Activated gamma-delta T cell treated with anti-CD3 and anti-CD28 coated beads, Interleukin-2, amount 50 U/mL, for 16 hours (primary cell): ENCODE results near the gene HEATR5B.
"Not testable (repeated sequence)": the region's sequence is repeated elsewhere in the genome, so short reads cannot be mapped to it uniquely, and the experiment has no call there.

Experiments used
- DNase-seq: peaks from one replicate; pipeline ENCODE4 v3.0.0-alpha.2; 2020; ENCODE audit warnings: low read depth

Gene HEATR5B

GRCh38 chr2:37061776-37062175 is 22.4 kb downstream of the HEATR5B start:
- DNase-seq = no peak

- no peak for DNase-seq
Measured at GRCh38 chr2:37061013-37061711, 23.0 kb downstream of the HEATR5B start.

GRCh38 chr2:37060446-37060845 is 23.7 kb downstream of the HEATR5B start:
- no peak for DNase-seq

GRCh38 chr2:37059841-37060240 is 24.3 kb downstream of the HEATR5B start:
- DNase-seq = no peak

- DNase-seq = no peak
Measured at GRCh38 chr2:37052600-37053332, 31.4 kb downstream of the HEATR5B start.

GRCh38 chr2:37039580-37039979 is 44.6 kb downstream of the HEATR5B start:
- no peak for DNase-seq

GRCh38 chr2:37037771-37038170 is 46.4 kb downstream of the HEATR5B start:
- no peak for DNase-seq

- no peak for DNase-seq
Measured at GRCh38 chr2:37029758-37030157, 54.4 kb downstream of the HEATR5B start.

GRCh38 chr2:37026050-37026449 is 58.1 kb downstream of the HEATR5B start:
- DNase-seq = no peak

GRCh38 chr2:37020887-37021796 is 63.0 kb downstream of the HEATR5B start:
- DNase-seq = no peak

GRCh38 chr2:37020212-37020886 is 63.8 kb downstream of the HEATR5B start:
- no peak for DNase-seq

GRCh38 chr2:37013315-37013641 is 70.9 kb downstream of the HEATR5B start:
- no peak for DNase-seq

- no peak for DNase-seq
Measured at GRCh38 chr2:37011130-37011529, 73.0 kb downstream of the HEATR5B start.

- no peak for DNase-seq
Measured at GRCh38 chr2:37005118-37005868, 78.9 kb downstream of the HEATR5B start.

- DNase-seq = no peak
Measured at GRCh38 chr2:37000988-37001556, 83.1 kb downstream of the HEATR5B start.

- DNase-seq = no peak
Measured at GRCh38 chr2:37000318-37000717, 83.9 kb downstream of the HEATR5B start.

- DNase-seq = not testable (repeated sequence)
Measured at GRCh38 chr2:36999416-36999815, 84.8 kb downstream of the HEATR5B start.

GRCh38 chr2:36993841-36994620 is 90.1 kb downstream of the HEATR5B start:
- DNase-seq = no peak

GRCh38 chr2:36988008-36988407 is 96.2 kb downstream of the HEATR5B start:
- no peak for DNase-seq

GRCh38 chr2:36982467-36982866 is 101.7 kb downstream of the HEATR5B start:
- no peak for DNase-seq
